Effector CD4-positive, alpha-beta T cell (primary cell): Measurements from ENCODE around the gene KPNA6.
"Not testable (repeated sequence)": the region's sequence is repeated elsewhere in the genome, so short reads cannot be mapped to it uniquely, and the experiment has no call there.

Source experiments
- DNase-seq: peaks from one replicate; pipeline ENCODE4 v3.0.0-alpha.2; 2020

KPNA6 gene

GRCh38 chr1:32143302-32143695 lies 35.4 kb downstream of the KPNA6 start:
- not testable (repeated sequence) for DNase-seq

- DNase-seq = no peak
These were observed 36.2 kb downstream of the KPNA6 start for GRCh38 chr1:32144033-32144432.

DNA sequence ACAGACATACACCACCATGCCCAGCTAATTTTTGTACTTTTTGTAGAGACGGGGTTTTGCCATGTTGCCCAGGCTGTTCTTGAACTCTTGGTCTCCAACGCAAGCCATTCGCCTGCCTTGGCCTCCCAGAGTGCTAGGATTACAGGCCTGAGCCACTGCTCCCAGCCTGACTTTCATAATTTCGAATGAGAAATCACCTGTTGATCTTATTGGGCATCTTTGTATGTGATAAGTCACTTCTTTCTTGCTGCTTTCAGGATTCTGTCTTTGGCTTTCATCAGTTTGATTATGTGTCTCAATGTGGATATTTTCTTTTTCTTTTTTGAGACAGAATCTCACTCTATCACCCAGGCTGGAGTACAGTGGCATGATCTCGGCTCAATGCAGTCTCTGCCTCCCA lies 39.9 kb downstream of the KPNA6 start:
- not testable (repeated sequence) for DNase-seq

- no peak for DNase-seq
These were observed 43.0 kb downstream of the KPNA6 start for GRCh38 chr1:32150847-32151246.

GRCh38 chr1:32151319-32151787 lies 43.5 kb downstream of the KPNA6 start:
- no peak for DNase-seq

DNA sequence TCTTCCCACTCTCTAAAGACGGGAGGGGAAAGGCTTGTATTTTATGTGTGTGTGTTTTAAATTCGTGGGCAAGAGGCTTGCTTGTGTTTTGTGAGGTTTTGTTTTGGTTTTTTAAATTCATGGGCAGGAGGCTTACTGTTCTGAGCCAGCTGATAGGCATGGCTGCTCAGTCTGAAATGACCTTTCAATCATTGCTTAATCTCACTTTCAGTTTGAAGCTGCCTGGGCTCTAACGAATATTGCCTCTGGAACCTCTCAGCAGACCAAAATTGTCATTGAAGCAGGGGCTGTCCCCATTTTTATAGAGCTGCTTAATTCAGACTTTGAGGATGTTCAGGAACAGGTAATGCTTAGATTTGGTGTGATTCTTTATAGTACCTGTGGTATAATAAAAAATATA lies 51.3 kb downstream of the KPNA6 start:
- no peak for DNase-seq

DNA sequence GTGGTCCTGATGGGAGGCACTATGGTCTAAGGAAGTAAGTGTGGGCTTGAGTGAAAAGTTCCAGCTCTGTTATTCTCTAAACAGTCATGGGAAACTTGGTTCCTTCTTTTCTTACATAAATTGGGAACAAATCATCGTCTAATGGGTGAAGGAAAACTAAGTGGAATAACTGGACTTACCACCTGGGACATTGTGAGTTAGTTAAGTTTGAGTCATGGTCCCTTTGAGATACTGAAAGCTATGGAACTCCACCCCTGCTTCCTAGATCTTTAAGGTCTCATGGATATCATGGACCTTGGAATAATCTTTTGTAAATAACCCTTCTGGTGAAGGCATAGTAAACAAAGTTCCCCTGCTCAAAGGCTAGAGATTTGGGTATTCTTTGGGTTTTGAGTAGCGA lies 55.5 kb downstream of the KPNA6 start:
- DNase-seq = no peak

- not testable (repeated sequence) for DNase-seq
These were observed 57.8 kb downstream of the KPNA6 start for GRCh38 chr1:32165633-32166032.

DNA sequence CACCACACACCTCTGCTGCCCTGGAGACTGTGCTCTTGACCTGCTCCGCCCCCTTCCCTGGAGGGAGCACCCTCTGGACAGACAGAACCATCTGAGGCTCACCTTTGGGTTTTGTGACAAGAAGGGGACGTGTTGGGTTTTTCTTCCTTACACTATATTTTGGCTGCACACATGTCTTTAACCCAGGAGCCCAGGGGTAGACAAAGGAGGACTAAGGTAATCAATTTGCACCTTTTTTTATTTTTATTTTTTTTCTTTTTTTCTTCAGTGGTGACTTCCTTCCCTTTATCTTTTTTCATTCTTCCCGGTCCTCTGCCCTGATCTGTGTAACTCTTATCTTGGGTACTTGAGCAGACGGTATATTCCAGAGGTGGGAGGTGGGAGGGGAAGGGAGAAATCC lies 63.1 kb downstream of the KPNA6 start:
- no peak for DNase-seq

DNA sequence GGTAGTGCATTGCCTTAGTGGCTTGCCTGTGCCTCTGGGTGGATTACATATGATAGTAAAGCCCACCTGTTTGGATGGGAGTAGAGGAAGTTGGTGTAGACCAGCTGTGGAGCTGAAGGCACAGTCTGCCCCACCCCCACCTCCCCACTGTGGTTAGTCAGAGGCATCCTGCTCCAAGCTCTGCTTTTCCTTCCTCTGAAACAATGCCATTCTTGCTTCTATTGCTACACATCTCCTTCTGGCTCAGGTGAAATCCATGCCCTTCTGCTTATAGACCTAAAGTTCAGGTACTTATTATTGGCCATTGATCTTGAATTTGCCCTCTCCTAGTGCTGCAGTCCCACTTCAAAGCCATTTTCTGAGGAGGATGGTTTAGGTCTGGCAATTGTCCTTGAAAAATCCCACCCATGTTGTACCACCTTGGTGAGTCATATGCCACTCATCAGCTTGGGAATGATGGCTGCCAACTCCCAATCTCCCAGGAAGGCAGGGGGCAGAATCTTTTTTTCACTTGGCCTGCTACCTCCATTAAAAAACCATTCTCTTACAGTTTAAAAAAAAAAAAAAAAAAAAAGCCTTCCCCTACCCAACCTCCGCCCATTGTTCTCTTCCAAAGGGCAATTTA lies 64.9 kb downstream of the KPNA6 start:
- no peak for DNase-seq

- no peak for DNase-seq
These were observed 70.7 kb downstream of the KPNA6 start for GRCh38 chr1:32178380-32179192.

DNA sequence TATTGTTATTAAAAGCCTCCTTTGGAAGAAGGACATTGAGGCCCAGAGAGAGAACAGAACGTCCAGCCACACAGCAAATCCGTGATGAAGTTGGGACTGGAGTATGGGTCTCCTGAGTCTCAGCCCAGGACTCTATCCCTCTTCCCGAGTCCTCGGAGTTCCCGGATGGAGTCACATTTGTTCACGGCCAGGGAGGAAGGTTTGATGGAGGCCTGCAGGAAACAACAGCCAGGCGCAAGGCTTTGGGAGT lies 71.3 kb downstream of the KPNA6 start:
- no peak for DNase-seq

DNA sequence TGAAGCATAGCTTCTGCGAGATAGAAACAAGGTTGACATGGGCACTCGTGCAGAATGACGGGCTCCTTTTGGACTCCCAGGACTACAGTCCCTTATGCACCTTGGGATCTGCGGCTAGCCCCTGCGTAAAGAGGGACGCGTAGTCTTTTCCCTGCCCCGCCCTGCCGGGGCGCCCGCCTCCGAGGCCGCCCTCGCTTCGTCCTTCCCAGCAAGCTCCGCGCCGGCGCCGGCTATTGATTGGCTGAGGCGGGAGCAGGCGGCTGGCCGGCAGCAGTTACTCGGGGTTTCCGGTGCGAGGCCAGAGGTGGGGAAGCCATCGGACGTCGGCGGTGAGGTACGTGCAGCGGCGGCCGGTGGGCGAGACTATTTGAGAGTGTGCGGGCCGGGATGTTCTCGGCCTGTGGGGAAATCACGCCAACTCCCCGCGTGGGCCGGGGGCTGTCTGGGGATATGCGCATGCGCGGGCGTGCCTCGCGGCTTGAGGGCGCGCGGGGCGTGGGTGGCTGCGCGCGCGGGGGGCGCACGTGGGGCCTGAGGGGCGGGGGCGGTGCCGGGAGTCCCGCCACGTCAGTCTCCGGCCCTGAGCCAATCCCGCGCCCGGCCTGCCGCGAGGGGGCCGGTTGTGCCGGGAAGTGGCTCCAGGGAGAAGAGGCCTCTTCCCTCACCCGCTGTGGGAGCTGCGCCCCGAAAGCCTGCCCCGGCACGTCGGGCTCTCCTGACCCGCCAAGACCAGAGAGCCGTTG lies 71.8 kb downstream of the KPNA6 start, which contains the start of gene TXLNA:
Gene TXLNA, plus strand, starts transcription at position 233 of the 743 bp plus-strand sequence. CDS start 671 bp downstream, outside the sequence.
- peak; percentile 82 for DNase-seq

DNA sequence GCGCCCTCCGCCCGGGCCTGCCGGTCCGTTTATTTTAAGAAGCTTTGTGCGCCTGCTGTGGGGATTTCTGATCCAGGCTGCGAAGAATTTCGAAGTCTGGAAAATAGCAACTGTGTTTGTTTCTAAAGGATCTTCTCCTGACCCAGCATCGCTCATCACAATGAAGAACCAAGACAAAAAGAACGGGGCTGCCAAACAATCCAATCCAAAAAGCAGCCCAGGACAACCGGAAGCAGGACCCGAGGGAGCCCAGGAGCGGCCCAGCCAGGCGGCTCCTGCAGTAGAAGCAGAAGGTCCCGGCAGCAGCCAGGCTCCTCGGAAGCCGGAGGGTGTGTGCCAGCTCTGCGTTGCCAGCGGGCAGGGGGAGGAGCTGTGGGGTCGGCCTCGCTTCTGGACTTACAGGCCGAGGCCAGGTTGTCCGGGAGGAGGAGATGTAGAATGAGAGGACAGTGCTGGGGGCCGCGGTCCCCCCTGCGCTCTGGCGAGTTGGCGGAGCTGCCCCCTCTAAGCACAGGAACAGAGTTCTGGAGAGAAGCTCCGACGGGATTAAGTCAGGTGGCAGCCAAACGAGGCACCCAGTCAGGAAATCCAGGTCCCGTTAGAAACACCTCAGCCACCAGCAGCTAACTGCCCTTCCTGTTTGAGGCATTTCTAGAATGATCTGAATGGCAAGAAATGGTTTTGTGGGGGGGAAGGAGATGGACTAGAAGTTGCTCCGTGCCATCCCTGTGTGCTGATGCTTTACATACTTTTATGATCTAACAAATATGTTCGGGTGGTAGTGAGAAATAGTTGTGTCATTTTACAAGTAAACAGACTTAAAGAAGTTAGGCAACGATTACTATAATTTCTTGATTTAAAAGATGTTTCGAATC lies 72.6 kb downstream of the KPNA6 start:
- no peak for DNase-seq

DNA sequence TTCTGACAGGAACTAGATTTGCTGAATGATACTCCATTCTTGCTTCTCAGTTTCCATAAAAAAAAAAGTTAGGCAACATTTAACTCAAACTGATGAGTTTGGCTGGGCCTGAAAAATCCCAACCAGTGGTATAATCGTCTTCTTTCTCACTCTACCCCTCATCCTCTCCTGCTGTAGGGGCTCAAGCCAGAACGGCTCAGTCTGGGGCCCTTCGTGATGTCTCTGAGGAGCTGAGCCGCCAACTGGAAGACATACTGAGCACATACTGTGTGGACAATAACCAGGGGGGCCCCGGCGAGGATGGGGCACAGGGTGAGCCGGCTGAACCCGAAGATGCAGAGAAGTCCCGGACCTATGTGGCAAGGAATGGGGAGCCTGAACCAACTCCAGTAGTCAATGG lies 73.2 kb downstream of the KPNA6 start:
- DNase-seq = no peak

- DNase-seq = no peak
These were observed 73.7 kb downstream of the KPNA6 start for GRCh38 chr1:32181563-32181962.

- no peak for DNase-seq
These were observed 74.2 kb downstream of the KPNA6 start for GRCh38 chr1:32182060-32182459.

DNA sequence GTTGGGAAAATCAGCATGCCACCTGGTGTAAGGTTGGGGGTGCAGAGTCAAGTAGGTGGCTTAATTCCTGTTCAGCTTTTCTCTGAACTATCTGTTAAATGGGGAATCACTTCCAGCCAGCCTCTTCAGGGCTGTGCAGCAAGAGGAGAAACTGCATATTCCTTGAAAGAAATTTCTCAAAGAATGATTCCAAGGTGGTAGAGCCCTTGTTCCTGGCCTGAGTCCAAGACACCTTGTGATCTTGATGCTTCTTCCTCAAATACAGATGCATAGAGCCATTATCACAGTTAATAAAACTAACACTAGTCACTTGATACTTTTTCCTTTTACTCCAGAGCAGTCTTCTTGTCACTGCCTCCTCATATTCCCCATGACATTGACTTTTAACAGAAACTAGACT lies 76.8 kb downstream of the KPNA6 start:
- DNase-seq = no peak

GRCh38 chr1:32186077-32186476 lies 78.2 kb downstream of the KPNA6 start:
- DNase-seq = no peak

DNA sequence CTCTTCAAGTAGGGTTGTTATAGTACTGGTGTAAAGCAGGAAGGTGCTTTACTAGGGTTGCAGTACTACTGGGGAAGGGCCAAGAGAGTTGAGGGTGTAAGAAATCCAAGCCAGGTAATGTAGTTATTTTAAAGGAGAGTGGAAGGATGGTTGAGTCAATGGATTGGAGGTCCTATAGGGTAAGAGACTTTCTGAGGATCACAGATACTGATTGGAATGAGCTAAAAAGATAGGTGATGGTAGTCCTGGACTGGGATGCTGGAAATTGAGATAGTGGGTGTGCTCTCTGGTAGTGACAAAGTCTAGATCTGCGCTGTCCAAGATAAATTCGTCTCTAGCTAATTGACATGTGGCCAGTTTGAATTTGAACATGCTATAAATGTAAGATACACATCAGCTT lies 78.6 kb downstream of the KPNA6 start:
- no peak for DNase-seq

DNA sequence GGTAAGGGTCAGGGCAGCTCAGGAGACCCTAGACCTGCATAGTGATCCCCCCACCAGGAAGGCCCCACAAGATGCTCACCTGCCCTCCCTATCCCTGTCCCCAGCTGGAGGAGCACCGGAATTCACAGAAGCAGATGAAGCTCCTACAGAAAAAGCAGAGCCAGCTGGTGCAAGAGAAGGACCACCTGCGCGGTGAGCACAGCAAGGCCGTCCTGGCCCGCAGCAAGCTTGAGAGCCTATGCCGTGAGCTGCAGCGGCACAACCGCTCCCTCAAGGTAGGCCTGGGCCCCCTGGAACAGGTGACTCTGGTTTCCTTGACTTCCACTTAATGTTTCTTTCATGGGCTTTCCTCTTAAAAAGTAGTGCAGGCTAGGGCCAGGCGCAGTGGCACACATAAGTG lies 80.0 kb downstream of the KPNA6 start:
- no peak for DNase-seq

DNA sequence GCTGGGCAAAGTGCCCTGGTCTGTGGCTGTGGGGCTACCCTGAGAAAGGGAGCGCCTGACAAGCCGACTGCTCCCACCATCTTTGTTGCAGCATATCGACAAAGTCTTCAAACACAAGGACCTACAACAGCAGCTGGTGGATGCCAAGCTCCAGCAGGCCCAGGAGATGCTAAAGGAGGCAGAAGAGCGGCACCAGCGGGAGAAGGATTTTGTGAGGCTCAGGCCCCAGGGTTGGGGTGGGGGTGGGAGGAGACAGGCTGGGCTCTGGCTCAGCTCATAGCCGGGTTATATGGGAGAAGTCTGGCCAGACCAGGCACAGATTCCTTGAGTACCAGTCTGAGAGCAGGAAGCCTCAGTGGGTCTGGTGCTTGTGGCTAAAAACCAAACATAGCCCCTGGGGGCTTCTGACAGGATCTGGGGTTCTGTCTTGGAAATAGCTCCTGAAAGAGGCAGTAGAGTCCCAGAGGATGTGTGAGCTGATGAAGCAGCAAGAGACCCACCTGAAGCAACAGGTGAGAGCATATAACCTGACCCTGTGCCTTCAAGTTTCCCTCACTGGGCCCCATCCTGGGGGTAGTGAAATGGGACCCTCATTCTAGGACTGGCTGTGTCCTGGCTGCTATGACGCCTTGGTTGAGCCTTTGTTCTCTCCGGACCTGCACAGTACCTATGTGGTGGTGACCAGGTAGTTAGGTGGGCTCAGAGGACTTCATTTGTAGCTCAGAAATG lies 84.5 kb downstream of the KPNA6 start:
- DNase-seq = no peak
